GM18507 (cell line): ENCODE data around the gene OR13G1.
"Not testable (repeated sequence)": the region's sequence is repeated elsewhere in the genome, so short reads cannot be mapped to it uniquely, and the experiment has no call there.

ENCODE experiments used
- DNase-seq: peaks from one replicate; pipeline ENCODE4 v3.0.0; 2011; ENCODE audit warnings: low read depth; ENCODE audit not compliant: insufficient read length; ENCODE audit errors: extremely low spot score
- FAIRE-seq: peaks from 2 replicates; lab custom pipeline; 2011; peaks lifted over from hg19 to GRCh38; lab: Jason Lieb, UNC

OR13G1 gene

GRCh38 chr1:247679639-247680038 is at the start of gene OR13G1:
Gene OR13G1 (minus strand): TSS chr1:247679739. CDS start chr1:247673041, 6,698 bp downstream.
- no peak for DNase-seq
- FAIRE-seq: no peak

GRCh38 chr1:247721222-247721621 is 41.7 kb upstream of the OR13G1 start:
- FAIRE-seq: no peak
- no peak for DNase-seq

DNA sequence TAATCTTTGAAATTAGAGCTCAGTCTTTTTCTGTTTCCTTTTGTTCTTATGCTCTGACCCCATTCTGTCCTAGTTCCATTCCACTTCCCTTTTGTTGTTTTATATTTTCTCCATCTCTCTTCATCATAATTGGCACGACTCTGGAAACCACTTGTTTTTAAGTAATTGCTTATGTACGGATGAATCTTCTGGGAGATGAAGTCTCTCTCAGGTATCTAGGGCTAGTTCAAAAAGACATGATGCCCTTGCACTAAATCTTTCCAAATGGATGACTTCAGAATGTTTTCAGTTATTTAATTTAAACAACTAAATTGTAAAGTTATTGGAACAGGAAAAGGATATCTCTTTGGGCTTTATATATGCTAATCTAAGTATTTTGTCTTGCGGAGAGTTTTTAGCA is 37.0 kb upstream of the OR13G1 start, which contains the start of gene OR6F1:
OR6F1 (minus strand) TSS at position 101 of the 400 bp plus-strand sequence. CDS start 3,891 bp downstream, outside the sequence.
- FAIRE-seq: no peak

DNA sequence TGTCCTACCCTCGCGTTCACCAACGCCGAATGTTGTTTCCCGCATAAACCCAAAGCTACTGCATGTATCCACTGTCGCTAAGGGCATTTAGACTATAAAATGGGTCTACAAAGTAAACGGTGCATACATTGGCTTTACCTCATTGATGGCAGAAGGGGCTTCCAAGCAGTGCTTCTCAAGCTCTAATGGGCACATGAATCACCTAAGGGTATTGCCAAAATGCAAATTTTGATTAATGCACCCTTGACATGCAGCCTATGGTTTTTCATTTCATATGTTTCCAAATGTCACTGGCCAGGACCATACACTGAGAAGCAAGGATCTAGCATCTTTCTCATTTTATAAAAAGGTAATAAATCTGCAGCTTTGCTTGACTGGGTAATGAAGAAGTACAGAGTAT is 34.2 kb upstream of the OR13G1 start:
- no peak for DNase-seq
- FAIRE-seq: no peak

More for the DNA sequence above, 37.0 kb upstream of the OR13G1 start, which contains the start of gene OR6F1:
- no peak for DNase-seq

GRCh38 chr1:247710681-247711080 is 31.1 kb upstream of the OR13G1 start:
- FAIRE-seq, DNase-seq: not testable (repeated sequence)

DNA sequence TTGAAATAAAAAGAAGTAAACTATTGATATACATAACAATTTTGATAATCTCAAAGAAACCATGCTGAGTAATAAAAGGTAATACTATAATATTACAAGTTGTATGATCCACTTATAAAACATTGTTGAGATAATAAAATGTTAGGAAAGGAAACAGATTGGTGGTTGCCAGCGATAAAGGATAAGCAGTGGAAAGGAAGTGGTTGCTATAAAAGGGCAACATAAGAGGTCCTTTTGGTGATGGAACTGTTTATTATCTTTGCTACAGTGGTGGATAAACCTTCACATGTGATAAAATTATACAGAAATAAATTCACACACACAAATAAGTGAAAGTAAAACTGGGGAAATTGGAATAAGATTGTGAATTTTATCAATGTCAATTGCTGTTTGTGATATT is 21.8 kb upstream of the OR13G1 start:
- no peak for FAIRE-seq

GRCh38 chr1:247681288-247681897 is 1.9 kb upstream of the OR13G1 start:
- FAIRE-seq (peak; percentile 77), DNase-seq (no peak)

More for the DNA sequence above, 21.8 kb upstream of the OR13G1 start:
- no peak for DNase-seq

- FAIRE-seq: no peak
- no peak for DNase-seq
Observed at GRCh38 chr1:247680171-247680570, 632 bp upstream of the OR13G1 start.

DNA sequence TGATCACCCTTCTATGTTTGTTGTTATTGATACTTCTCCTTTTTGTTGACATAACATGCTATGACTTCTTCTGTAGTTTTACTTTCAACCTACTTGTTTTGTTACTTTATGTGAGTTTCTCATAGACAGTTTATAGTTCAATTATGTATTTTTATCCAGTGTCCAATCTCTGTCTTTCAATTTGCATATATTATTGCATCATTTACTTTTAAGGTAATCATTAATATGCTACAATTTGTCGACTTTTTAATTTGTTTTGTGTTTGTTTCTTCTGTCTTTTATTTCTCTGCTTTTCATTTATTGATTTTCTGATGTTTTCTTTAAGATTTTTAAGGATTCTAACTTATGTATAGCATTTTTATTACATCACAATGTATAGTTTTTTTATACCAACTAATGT is 10.3 kb downstream of the OR13G1 start:
- no peak for DNase-seq
- no peak for FAIRE-seq

- FAIRE-seq (no peak), DNase-seq (no peak)
Observed at GRCh38 chr1:247656221-247656875, 23.2 kb downstream of the OR13G1 start.

- DNase-seq: no peak
- no peak for FAIRE-seq
Observed at GRCh38 chr1:247653040-247653439, 26.5 kb downstream of the OR13G1 start.

DNA sequence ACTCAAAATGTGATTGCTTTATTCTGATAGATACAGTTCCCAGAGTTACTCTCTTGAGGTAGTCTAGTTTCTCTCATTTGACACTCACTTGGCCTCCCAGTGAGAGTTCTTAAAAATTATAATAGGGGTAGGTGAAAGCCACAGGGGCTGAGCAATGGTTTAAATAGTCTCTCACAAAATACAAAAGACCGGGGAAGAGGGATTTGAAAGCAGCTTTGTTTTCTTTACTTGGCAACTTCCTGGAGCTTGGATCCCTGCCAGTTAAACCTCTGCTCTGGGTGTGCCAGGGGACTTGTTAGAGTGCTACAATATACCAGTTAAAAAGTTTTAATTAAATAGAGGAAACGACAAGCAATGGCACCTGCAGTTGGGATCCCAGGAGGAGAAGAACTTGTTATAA is 31.7 kb downstream of the OR13G1 start:
- DNase-seq: no peak
- no peak for FAIRE-seq

GRCh38 chr1:247646867-247647266 is 32.7 kb downstream of the OR13G1 start:
- FAIRE-seq (no peak), DNase-seq (no peak)

DNA sequence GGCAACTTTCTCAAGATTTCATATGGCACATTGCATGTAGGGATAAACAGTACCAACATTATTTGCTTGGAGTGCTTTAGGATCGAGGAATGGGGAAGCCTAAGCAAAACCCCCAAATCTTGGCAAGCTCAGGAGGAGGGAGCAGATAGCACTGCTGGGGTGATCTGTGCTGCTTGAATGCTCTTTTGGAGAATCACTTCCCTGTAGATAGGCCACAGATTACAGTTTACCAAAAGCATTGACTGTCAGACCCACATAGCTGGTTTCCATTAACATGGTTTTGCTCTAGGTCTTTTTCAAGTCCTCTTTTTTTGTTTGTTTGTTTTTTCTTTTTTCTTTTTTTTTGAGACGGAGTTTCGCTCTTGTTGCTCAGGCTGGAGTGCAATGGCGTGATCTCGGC is 36.8 kb downstream of the OR13G1 start:
- no peak for DNase-seq
- FAIRE-seq: no peak

GRCh38 chr1:247639381-247639981 is 40.1 kb downstream of the OR13G1 start:
- FAIRE-seq: no peak
- no peak for DNase-seq

DNA sequence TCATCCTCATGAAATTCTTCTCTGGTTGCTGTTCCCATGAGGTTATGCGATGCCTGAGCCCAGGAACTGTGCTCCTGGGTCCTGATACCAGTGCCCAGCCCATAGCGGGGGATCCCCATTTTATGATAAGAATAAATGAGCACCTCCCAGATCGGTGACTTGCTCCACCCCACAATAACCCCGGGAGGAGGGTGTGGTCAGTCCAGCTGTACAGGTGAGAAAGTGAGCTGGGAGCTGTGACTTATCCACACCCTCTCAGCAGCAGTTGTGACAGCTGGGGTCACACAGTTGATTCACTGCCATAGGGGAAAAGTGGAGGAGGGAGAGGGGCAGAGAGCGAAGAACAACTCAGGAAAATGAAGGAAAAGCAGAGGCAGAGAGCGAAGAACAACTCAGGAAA is 40.8 kb downstream of the OR13G1 start:
- DNase-seq: no peak
- FAIRE-seq: no peak

- FAIRE-seq: no peak
- DNase-seq: no peak
Observed at GRCh38 chr1:247638011-247638410, 41.5 kb downstream of the OR13G1 start.

GRCh38 chr1:247627951-247628350 is 51.6 kb downstream of the OR13G1 start:
- DNase-seq (no peak), FAIRE-seq (no peak)
